Right atrium auricular region (tissue), 2 donors: ENCODE data around the gene CEP78. TPM values are rescaled to one million over a fixed set of nuclear protein-coding genes. Genes with fewer than 3 reads are reported as not detected.
A peak's percentile ranks its signal among the peaks of the same experiment; 100 is the strongest.

ENCODE experiments used
- DNase-seq: peaks from one replicate; pipeline ENCODE4 v3.0.0-alpha.2; 2019; ENCODE audit warnings: low spot score
- H3K27ac ChIP-seq, 2 donors: fragments of 200-600 bp; sonication (generic); 1 replicate in 1 of 2; 2 replicates in 1 of 2; pipeline ENCODE4 v1.5.1; 2016 to 2019
- H3K27me3 ChIP-seq, 2 donors: fragments of 200-600 bp; sonication (generic); one replicate each; pipeline versions ENCODE4 v1.5.1 to v1.6.0; 2017 to 2019
- H3K36me3 ChIP-seq: fragments of 200-600 bp; sonication (generic); one replicate; pipeline ENCODE4 v1.5.1; 2016
- H3K4me1 ChIP-seq, 2 donors: fragments of 200-600 bp; sonication (generic); one replicate each; pipeline versions ENCODE4 v1.5.1 to v1.6.0; 2017 to 2019
- H3K4me3 ChIP-seq, 2 donors: fragments of 200-600 bp; sonication (generic); 1 replicate in 1 of 2; 2 replicates in 1 of 2; pipeline ENCODE4 v1.5.1; 2017 to 2019; ENCODE audit warnings: mild to moderate bottlenecking in 1 of 2, moderate library complexity in 1 of 2
- H3K9me3 ChIP-seq, 2 donors: fragments of 200-600 bp; sonication (generic); one replicate each; pipeline ENCODE4 v1.5.1; 2019
- CTCF ChIP-seq, 2 donors: fragments of 200-600 bp; sonication (generic); IDR thresholded peaks; one replicate each; pipeline ENCODE4 v1.5.1; 2019; ENCODE audit warnings: antibody characterized with exemption in 2 of 2
- total RNA-seq, 2 donors: library from RNA; depleted of rRNA; stranded (reverse); fragments of >200 nt; gene quantifications; one replicate each; pipeline ENCODE4 v1.1.0, GENCODE V29; 2016

The CEP78 gene
- total RNA-seq, 2 donors from 2014 or later = 2.4 to 4.2 TPM

- peak overlapping the region in 1 of 2 donors; percentile 6 for H3K27ac ChIP-seq
- no peaks in the 10 kb centered on the region for H3K9me3 ChIP-seq
- peaks cover 0 to 26% of the 10 kb centered on the region in 2 donors for H3K4me1 ChIP-seq
- TF ChIP-seq CTCF (IDR thresholded peaks at IDR 0.05) = no peak
- H3K27me3 ChIP-seq = peaks cover 0 to 4% of the 10 kb centered on the region in 2 donors
- H3K4me3 ChIP-seq = no peak overlapping the region
- no peak for DNase-seq
- no peaks in the 10 kb centered on the region for H3K36me3 ChIP-seq
These were observed 59.9 kb downstream of the CEP78 start for GRCh38 chr9:78295731-78296130.

GRCh38 chr9:78296201-78296892, 60.5 kb downstream of the CEP78 start:
- TF ChIP-seq CTCF (IDR thresholded peaks at IDR 0.05) = no peak
- peak overlapping the region in 1 of 2 donors; percentile 22 for H3K27ac ChIP-seq
- H3K27me3 ChIP-seq = peaks cover 0 to 4% of the 10 kb centered on the region in 2 donors
- H3K4me3 ChIP-seq = peak overlapping the region; percentile 43 to 58
- no peaks in the 10 kb centered on the region for H3K9me3 ChIP-seq
- peaks cover 0 to 26% of the 10 kb centered on the region in 2 donors for H3K4me1 ChIP-seq
- DNase-seq = peak; percentile 61
- no peaks in the 10 kb centered on the region for H3K36me3 ChIP-seq

- Histone ChIP-seq H3K27me3 (peaks cover 0 to 4% of the 10 kb centered on the region in 2 donors), H3K9me3 (no peaks in the 10 kb centered on the region), H3K4me3 (peak within 1 kb of the TSS; percentile 43 to 58), H3K36me3 (no peaks in the 10 kb centered on the region), H3K27ac (peak within 1 kb of the TSS in 1 of 2 donors; percentile 22), H3K4me1 (peaks cover 0 to 26% of the 10 kb centered on the region in 2 donors)
- peak; percentile 91 for DNase-seq
- peak in 1 of 2 donors; percentile 30 for TF ChIP-seq CTCF (IDR thresholded peaks at IDR 0.05)
These were observed 61.2 kb downstream of the CEP78 start, which contains the start of gene PSAT1 for GRCh38 chr9:78296893-78297671. TSS of gene PSAT1 (plus strand) at chr9:78297125. CDS start at chr9:78297211, 86 bp downstream.

- H3K27me3 ChIP-seq = peaks cover 0 to 4% of the 10 kb centered on the region in 2 donors
These were observed 61.7 kb downstream of the CEP78 start for GRCh38 chr9:78297672-78297961.

More at GRCh38 chr9:78297672-78297961, 61.7 kb downstream of the CEP78 start:
- no peak overlapping the region for H3K27ac ChIP-seq
- no peaks in the 10 kb centered on the region for H3K36me3 ChIP-seq
- peak overlapping the region; percentile 43 to 58 for H3K4me3 ChIP-seq
- H3K9me3 ChIP-seq = no peaks in the 10 kb centered on the region
- TF ChIP-seq CTCF (IDR thresholded peaks at IDR 0.05) = no peak
- peaks cover 0 to 26% of the 10 kb centered on the region in 2 donors for H3K4me1 ChIP-seq
- DNase-seq = no peak
